HT-29 (cell line): ENCODE measurements around the gene ACTR3C. TPM values are rescaled to one million over a fixed set of nuclear protein-coding genes. Genes with fewer than 3 reads are reported as not detected.

Experiments
- DNase-seq: peaks from one replicate; pipeline ENCODE4 v3.0.0-alpha.2; 2015; ENCODE audit warnings: low spot score
- total RNA-seq: library from RNA; depleted of rRNA; stranded (reverse); fragments of >200 nt; shearing (Covaris generic); gene quantifications from 2 replicates; pipeline ENCODE4 v1.2.3, GENCODE V29; 2014; rRNA removed

ACTR3C gene
- total RNA-seq: 37.7 and 45.9 TPM in 2 replicates

DNA sequence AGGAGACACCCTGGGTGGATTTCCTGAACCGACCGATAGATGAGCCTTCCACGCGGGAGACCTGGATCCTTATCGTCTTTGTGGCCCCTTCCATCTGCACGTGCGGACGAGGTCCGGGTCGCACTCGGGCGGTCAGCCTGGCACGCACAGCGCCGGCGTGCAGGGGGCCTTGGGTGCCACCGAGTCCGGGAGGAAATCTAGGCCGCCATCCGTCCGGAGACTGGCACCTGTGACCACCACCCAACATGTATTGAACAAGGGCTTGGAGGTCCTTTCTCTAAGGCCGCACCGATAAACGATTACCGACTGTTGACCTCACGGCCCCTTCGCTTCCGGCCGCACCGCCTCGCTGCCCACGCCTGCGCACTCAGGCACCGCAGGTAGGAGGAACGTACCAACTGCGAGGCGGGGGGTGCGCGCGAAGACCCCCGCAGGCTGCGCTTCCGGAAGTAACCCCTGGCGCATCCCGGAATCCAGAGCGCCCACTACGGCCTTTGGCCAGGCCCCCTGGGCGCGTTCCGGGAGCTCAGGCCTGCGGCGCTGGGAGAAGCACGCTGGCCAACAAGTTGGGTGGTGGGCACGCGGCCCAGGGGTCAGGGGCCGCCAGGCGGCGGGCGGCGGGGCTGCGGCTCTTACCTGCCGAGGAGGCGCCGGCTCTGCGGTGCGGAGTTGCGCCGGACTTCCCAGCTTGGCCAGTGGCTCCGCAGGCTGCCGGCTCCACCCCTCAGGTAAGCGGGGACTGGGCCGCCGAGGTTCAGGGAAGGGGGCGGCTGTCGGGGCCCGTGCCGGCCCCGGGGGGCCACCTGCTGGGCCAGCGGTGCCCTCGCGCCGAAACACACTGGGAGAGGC is at the start of gene ACTR3C, which contains the start of gene LRRC61:
TSS of gene ACTR3C (minus strand) at position 713 of the 849 bp plus-strand sequence. CDS start 28,249 bp downstream, outside the sequence.
TSS of gene LRRC61 (plus strand) at position 523 of the 849 bp plus-strand sequence. CDS start 13,507 bp downstream, outside the sequence.
- peak; percentile 86 for DNase-seq

DNA sequence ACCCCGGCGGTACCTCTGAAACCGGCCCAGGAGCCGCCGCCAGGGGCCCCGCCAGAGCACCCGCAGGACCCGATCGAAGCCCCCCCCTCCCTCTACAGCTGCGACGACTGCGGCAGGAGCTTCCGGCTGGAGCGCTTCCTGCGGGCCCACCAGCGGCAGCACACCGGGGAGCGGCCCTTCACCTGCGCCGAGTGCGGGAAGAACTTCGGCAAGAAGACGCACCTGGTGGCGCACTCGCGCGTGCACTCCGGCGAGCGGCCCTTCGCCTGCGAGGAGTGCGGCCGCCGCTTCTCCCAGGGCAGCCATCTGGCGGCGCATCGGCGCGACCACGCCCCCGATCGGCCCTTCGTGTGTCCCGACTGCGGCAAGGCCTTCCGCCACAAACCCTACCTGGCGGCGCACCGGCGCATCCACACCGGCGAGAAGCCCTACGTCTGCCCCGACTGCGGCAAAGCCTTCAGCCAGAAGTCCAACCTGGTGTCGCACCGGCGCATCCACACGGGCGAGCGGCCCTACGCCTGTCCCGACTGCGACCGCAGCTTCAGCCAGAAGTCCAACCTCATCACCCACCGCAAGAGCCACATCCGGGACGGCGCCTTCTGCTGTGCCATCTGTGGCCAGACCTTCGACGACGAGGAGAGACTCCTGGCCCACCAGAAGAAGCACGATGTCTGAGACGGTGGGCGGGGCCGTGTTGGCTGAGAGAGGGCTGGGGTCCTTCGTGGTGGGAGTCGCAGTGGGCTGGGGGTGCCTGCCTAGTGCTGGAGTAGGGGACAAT is 49.1 kb upstream of the ACTR3C start:
- DNase-seq: no peak

DNA sequence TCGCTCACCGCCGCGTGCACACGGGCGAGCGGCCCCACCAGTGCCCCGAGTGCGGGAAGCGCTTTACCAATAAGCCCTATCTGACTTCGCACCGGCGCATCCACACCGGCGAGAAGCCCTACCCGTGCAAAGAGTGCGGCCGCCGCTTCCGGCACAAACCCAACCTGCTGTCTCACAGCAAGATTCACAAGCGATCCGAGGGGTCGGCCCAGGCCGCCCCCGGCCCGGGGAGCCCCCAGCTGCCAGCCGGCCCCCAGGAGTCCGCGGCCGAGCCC is 48.6 kb upstream of the ACTR3C start:
- DNase-seq: no peak

DNA sequence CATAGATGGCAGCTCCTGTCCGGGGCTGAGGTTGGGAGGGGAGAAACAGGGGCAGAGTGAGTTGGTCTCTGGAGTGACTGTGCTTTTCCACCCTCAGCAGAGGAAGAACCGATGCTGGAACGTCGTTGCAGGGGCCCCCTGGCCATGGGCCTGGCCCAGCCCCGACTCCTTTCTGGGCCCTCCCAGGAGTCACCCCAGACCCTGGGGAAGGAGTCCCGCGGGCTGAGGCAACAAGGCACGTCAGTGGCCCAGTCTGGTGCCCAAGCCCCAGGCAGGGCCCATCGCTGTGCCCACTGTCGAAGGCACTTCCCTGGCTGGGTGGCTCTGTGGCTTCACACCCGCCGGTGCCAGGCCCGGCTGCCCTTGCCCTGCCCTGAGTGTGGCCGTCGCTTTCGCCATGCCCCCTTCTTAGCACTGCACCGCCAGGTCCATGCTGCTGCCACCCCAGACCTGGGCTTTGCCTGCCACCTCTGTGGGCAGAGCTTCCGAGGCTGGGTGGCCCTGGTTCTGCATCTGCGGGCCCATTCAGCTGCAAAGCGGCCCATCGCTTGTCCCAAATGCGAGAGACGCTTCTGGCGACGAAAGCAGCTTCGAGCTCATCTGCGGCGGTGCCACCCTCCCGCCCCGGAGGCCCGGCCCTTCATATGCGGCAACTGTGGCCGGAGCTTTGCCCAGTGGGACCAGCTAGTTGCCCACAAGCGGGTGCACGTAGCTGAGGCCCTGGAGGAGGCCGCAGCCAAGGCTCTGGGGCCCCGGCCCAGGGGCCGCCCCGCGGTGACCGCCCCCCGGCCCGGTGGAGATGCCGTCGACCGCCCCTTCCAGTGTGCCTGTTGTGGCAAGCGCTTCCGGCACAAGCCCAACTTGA is 48.0 kb upstream of the ACTR3C start:
- DNase-seq: no peak

DNA sequence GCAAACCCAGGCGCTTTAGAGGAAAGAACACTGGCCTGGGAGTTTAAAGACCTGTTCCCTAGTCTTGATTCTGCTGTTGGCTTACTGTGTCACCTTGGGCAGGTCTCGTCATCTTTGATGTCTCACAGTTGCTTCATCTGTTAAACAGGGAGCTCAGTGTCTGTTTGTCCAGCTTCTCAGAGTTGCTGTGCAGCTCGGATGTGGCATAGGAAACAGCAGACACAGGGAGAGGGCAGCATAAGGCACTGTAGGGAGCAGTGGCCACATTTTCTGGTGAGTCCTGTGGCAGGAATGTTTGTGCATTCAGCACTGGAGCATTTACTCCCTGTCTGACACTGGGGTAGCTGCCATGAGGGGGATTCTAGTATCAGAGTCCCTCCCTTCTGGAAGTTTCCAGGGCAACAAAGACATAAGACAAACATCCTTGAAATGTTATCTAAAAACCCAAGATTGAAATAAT is 47.3 kb upstream of the ACTR3C start:
- DNase-seq: no peak

DNA sequence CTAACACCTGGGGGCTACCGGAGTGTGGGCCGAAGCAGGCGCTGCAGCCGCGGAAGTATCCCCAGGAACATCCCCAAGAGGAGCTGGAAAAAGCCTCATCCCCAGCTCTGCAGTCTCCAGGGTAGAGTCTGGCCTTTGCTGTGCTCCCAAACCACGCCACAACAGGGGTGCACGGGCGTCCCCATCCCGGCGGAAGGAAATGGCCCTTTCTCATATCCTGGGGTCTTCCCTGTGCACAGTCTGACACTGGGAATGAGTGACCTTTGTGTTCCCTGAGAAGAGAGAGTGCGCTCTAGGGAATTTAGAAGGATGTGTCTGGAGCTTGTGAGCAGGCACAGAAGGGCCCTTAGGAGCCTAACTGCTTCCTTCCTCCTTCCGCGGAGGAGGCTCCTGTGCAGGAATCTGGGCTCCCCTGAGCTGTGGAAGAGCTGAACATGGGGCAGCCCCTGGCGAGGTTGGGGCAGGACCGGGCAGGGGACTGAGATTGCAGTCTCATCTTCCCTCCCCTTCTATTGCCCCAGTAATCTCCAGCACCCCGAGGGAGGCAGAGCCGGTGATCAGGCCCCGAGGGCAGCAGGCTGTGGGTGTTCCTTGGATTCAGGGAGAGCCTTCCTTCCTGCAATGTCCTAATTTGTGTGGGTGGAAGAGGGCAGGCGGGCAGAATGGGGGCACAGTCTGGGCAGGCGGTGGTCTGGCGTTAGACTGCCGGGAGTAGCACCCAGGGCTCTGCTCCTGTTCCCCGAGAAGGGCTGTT is 46.6 kb upstream of the ACTR3C start:
- DNase-seq: no peak

DNA sequence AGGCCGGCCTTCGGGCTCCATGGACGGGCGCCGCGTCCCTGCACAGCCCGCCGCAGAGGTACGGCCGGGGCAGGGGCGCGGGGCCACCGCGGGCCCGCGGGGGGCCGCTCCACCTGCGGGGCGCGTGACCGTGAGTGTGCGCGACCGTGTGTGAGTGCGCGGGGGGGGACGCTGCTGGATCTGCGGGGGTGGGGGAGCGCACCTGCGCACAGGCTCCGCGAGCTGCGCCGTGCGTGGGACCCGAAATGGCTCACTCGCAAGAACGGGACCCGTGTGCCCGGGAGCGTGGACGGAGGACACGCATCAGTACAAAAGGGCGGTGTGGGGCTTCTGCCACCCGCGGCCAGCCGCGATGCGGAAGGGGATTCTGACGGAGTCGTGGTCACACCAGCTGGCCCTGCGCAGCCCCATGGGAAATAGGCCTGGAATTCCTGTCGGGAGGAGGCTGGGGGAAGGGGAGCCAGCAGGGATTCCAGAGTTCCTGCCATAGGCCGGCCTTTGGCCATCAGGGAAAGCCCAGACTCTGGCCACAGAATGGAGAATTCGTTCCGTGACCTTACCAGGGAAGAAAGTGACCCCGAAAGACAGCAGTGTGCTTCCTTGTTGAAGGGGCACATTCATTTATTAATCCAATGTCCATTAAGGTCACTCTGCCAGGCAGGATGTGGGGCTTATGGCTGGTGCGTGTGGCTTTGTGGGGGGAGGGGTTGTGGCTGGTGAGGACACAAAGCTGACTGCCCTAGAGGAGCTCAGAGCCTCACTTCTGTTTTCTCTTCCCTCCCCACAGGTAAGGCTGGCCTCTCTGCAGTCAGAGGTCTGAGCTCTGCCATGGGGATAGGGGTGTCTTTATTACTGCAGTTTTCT is 45.8 kb upstream of the ACTR3C start:
- DNase-seq: peak; percentile 90

DNA sequence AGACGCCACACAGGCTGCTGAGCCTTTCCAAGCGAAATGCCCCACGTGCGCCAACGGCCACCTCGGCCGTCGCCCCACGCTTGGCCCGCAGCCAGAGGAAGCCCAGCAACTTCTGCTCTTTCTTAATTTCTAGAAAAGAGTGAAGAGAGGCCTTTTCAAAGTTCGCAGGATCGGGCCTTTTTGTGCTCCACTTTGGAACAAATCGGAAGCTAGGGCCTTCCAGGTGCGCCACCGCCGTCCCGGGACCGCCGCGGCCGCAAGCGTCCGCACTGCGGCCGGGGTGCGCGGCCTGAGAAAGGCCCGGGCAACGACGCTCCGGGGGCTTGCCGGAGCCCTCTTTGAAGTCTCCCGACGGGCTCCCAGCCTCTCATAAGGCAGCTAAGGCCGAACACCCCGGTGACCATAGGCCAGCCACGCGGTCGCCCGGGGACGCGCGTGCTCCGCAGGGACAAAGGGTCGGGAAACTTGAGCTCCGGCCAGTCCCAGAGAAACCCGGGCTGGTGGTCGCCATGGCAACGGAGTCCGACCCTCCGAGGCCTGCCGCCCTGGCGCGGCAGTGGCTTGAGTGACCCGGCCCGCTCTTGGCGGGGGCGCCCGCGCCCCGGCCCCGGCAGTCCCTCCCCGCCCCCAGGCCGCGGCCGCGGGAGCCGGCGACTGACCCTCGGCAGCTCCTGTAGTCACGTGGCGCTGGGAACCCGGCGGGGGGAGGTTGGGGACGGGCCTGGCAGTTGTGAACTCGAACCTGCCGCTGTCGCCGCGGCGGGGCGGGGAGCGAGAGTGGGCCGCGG is 44.9 kb upstream of the ACTR3C start, which contains the start of gene REPIN1:
TSS of gene REPIN1 (plus strand) at position 727 of the 788 bp plus-strand sequence. CDS start 890 bp downstream, outside the sequence.
- peak; percentile 98 for DNase-seq

DNA sequence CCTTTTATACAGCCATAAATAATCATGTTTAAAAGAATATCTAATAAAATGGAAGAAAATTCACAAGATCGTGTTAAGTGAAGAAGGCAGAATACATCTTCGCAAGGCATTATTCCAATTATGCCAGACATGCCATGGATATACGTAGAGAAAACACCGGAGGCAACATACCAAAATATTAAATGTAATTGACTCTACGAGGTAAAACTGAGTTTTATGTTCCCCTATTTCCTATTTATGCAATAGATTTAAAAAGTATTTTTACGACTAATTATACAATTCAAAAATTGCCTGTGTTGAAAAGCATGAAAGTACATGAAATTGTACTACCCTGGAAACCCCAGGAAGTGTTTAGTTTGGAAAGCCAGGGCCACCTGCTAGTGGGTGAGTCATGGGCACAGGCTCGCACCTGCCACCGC is 44.3 kb upstream of the ACTR3C start:
- DNase-seq: no peak

DNA sequence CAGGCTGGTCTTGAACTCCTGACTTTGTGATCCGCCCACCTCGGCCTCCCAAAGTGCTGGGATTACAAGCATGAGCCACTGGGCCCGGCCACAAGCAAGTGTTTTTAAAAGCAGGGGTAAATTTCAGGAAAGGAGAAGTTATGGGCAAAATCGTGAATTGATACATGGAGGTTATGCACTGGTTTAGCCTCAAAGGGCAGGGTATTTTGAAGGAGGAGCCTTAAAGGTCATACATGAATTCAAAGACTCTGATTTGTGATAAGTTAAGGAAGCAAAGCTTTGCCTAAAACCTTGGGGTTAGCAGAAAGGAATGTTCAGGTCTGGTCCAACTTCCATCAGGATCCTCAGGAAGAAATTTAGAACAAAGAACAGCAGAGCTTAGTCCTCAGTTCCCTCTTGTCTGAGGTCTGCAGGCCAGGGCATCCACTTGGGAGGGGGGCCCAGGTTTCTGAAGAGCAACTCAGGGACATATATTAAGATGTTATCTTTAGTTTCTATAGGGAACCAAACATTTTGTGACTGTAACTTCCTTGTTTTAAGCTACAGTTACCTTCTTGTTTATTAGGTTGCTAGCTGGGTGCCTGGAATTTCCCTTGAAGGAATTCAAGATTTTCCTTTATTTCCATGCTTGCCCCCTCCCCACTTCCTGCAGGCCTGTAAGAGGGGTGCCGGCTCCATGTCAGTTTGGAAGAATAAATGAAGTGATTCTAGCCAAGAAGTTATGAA is 42.5 kb upstream of the ACTR3C start:
- DNase-seq: peak; percentile 76

DNA sequence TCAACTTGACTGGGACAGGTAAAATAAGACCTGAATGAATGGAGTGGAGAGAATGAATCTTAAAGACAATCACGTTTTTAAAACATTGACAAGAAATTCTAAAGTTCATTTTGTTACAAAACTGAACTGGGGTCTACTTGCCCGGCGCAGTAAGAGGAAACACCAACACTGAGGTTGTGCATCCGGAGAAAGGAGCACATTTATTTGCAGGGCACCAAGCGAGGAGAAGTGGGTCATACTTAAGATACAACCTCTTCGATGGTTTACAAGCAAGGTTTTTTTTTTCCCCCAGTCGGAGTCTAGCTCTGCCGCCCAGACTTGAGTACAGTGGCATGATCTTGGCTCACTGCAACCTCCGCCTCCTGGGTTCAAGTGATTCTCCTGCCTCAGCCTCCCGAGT is 41.8 kb upstream of the ACTR3C start:
- DNase-seq: no peak

DNA sequence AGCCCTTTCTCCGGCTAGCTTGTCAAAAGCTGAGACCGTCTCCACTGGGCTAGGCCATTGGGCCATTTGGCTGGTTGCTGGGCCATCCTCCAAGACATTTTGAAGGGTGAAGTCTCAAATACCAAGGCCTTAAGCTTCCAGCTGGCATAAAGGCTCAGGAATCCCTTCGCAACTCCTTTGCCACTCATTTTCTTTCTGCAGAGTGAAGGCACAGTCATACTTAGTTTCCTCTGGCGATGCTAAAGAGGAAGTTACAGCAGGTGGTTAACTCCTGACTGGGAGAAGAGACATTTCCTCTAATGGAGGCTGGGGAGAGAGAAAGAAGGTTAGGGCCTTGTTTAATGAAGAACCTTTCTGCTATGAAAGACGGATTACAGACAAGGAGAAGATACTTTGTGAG is 40.5 kb upstream of the ACTR3C start:
- no peak for DNase-seq

DNA sequence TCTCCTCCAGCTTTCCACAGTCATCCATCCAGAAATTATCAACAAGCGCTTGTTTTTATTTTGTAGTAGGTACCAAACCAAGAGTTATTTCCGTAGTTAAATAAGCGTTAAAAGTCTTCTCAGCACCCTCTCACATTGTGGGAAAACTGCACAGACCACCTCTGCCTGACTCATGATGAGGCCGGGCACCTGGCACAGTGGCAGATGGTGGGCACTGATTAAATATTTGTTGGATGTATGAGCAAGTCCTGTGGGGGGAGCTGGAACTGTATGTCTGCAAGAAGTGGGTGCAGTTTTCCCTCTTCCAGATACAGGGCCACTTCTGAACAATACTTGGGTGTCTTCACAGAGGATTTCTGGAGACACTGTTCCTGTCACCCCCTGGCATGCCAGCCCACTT is 40.0 kb upstream of the ACTR3C start:
- DNase-seq: no peak

DNA sequence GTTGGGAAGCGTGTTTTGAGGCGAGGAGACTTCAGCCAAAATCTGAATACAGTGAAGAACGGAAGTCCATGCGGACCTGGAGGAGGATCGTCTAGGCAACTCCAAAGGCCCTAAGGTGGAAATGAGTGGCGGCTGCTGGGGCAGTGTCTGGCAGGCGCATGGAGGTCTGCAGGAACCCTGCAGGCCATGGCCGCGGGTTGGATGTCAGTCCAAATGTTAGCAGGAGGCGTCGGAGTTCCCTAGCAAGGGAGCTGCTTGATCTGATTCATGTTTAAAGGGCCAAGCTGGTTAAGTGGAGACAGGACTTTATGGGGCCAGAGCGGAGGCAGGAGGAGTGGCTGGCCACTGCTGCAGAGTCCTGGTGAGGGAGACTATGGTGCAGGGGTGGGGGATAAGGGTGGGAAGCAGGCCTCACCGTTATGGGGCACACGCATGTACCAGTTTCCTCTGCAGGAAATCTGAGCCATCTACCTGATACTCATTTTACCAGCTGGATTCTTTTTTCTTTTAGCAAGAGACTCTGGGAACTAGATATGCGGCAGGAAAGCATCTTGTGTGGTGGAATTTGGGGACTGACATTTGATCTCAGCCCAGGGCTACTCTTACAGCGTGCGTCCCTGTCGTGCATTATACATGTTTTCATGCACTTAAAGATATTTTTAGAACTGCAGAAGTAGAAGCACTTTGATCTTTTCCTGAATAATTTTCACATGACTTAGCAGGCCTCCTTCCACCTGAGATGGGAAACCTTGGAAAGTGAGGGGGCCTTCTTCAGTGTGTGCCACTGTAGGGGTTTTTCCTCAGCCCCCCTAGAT is 38.7 kb upstream of the ACTR3C start:
- DNase-seq: no peak

DNA sequence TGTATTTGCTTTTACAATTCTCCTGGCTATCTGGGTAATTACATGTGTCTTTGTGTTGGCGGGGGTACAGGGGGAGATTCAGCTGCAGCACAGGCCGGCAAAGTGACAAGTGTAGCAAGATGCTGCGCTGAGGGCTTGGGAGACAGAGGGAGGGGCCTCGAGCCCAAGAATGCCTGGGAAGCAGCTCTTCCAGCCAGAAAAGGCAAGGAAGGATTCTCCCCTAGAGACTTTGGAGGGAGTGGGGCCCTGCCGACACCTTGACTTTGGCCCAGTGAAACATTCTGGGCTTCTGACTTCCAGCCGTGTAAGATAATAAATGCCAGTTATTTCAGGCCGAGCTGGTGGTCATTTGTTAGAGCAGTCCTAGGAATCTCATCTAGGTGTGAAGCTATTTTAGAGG is 38.1 kb upstream of the ACTR3C start:
- no peak for DNase-seq

DNA sequence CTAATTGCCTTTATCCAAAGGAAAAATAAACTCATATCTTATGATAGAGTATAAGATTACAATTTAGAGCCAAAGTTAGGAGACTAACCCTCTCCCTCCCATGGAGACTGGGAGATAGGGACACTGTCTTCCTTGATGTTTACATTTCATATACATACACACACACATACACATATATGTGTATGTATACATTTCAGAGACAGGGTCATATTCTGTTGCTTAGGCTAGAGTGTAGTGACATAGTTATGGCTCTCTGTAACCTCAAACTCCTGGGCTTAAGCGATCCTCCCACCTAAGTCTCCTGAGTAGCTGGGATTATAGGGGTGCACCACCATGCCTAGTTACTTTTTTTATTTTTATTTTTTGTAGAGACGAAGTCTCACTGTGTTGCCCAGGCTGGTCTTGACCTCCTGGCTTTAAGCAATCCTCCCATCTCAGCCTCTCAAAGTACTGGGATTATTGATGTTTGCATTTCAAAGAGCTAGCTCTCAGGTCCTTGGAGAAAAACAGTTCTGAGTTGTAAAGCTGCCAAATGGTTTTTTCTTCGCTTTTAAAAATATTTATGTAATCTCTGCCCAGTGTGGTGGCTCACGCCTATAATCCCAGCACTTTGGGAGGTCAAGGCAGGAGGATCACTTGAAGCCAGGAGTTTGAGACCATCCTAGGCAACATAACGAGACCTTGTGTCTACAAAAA is 37.2 kb upstream of the ACTR3C start:
- no peak for DNase-seq
